Cardiac fibroblast (primary cell): Measurements from ENCODE around the gene ZNF571.

Experiments
- DNase-seq, 2 donors: peaks; one replicate each; pipeline versions ENCODE4 v3.0.0 to v3.0.0-alpha.2; 2010; ENCODE audit warnings: low read depth in 2 of 2
- H3K4me3 ChIP-seq, 2 donors: replicated peaks in 1 of 2; 1 replicate in 1 of 2; 2 replicates in 1 of 2; pipeline ENCODE4 v1.5.1; 2011; ENCODE audit warnings: low read depth in 2 of 2, low read length in 2 of 2, mild to moderate bottlenecking in 2 of 2, moderate library complexity in 1 of 2
- TF ChIP-seq, protein P1 (sequence below): IDR thresholded peaks from one replicate; pipeline ENCODE4 v1.5.1; 2011; ENCODE audit warnings: low read depth, mild to moderate bottlenecking, low read length, inconsistent platforms

ZNF571 gene

DNA sequence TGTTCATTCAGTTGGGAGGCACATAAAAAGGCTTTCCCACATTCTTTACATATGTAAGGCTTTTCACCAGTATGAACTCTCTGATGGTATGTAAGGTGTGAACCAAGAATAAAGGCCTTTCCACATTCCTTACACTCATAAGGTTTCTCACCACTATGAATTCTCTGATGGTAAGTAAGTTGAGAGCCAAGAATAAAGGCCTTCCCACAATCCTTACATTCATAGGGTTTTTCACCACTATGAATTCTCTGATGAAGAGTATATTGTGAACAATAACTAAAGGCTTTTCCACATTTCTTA is 29.3 kb downstream of the ZNF571 start:
- no peak for DNase-seq
- H3K4me3 ChIP-seq, result no peak overlapping the region
- TF ChIP-seq, protein P1, sequence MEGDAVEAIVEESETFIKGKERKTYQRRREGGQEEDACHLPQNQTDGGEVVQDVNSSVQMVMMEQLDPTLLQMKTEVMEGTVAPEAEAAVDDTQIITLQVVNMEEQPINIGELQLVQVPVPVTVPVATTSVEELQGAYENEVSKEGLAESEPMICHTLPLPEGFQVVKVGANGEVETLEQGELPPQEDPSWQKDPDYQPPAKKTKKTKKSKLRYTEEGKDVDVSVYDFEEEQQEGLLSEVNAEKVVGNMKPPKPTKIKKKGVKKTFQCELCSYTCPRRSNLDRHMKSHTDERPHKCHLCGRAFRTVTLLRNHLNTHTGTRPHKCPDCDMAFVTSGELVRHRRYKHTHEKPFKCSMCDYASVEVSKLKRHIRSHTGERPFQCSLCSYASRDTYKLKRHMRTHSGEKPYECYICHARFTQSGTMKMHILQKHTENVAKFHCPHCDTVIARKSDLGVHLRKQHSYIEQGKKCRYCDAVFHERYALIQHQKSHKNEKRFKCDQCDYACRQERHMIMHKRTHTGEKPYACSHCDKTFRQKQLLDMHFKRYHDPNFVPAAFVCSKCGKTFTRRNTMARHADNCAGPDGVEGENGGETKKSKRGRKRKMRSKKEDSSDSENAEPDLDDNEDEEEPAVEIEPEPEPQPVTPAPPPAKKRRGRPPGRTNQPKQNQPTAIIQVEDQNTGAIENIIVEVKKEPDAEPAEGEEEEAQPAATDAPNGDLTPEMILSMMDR, result no peak

DNA sequence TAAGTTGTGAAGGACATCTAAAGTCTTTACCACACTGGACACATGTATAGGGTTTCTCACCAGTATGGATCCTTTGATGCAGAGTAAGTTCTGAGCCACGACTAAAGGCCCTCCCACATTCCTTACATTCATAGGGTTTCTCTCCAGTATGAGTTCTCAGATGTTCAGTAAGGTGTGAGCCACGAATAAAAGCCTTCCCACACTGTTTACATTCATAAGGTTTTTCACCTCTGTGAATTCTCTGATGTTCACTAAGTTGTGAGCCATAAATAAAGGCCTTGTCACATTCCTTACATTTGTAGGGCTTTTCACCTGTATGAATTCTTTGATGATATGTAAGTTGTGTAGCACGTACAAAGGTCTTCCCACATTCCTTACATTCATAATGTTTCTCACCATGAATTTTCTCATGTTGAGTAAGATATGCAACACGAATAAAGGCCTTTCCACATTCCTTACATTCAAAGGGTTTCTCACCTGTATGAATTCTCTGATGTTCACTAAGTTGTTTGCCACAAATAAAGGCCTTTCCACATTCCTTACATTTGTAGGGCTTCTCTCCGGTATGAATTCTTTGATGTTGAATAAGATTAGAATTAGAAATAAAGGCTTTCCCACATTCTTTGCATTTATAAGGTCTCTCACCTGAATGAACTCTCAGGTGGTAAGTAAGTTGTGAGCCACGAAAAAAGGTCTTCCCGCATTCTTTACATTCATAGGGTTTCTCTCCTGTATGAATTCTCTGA is 29.8 kb downstream of the ZNF571 start:
- TF ChIP-seq, protein P1, result no peak
- H3K4me3 ChIP-seq, result no peak overlapping the region
- DNase-seq, result peak in 1 of 2 donors; percentile 11

DNA sequence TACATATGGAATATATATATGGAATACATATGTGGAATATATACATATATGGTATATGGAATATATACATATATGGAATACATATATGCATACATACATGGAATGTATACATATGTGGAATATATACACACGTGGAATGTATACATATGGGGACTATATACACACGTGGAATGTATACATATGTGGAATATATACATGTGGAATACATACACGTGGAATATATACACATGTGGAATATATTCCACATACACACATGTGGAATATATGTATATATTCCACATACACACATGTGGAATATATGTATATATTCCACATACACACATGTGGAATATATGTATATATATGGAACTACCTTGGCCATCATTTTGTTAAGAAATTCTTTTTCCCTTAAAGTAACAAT is 31.1 kb downstream of the ZNF571 start:
- no peak for DNase-seq
- no peak overlapping the region for H3K4me3 ChIP-seq
- TF ChIP-seq, protein P1, result no peak

DNA sequence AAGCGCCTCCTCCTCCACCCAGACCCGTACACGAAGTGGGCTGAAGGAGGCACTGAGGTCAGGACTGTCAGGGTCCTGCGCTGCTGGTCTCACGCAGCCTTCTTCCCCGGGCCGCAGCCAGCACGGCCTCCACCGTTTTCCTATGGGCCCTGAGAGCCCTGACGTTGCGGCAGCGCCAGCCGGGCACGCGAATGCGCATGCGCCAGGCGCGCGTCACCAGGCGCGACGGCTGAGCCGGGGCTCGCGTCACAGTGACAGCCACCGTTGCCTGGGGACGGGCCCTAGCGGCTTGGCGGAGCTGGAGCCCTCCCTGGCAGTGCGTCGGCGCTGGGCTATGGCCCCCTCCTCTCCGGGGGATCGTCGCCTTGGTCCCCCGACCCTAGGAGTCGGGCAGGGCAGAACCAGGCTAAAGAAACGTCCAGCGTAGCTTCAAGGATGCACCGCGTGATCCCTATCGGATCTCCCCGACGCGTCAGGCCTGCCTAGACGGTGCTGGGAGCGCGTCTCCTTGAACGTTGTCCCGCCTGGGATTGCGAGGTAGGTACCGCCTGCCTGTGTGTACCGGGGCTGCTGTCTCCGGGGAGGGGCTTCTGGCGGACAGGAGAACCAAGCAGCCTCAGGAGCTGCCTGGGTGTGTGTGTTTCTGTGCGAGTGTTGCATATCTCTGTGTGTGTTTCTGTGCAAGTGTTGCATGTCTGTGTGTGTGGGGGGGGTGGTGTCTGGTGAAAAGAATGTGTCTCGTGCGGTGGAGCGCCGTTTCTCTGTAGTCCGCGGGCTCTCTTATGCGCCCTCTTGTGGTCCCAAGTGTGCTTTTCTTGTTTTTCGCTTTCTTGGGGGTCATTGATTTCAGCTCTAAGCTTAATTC is 43.2 kb downstream of the ZNF571 start:
- peak; percentile 73 to 76 for DNase-seq
- TF ChIP-seq, protein P1, result peak; percentile 65
- H3K4me3 ChIP-seq, result peak overlapping the region; percentile 83 to 91

DNA sequence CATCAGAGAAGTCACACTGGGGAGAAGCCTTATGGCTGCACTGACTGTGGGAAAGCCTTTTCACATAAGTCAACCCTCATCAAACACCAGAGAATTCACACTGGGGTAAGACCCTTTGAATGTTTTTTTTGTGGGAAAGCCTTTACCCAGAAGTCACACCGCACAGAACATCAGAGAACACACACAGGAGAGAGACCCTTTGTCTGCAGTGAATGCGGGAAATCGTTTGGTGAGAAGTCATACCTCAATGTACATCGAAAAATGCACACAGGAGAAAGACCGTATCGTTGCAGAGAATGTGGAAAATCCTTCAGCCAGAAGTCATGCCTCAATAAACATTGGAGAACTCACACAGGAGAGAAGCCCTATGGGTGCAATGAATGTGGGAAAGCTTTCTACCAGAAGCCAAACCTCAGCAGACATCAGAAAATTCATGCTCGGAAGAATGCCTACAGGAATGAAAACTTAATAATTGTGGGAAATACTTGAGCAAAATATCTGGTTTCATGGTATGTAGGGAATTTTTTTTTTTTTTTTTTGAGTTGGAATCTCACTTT is 57.1 kb downstream of the ZNF571 start:
- peak in 1 of 2 donors; percentile 12 for DNase-seq
- H3K4me3 ChIP-seq, result no peak overlapping the region
- TF ChIP-seq, protein P1, result no peak

DNA sequence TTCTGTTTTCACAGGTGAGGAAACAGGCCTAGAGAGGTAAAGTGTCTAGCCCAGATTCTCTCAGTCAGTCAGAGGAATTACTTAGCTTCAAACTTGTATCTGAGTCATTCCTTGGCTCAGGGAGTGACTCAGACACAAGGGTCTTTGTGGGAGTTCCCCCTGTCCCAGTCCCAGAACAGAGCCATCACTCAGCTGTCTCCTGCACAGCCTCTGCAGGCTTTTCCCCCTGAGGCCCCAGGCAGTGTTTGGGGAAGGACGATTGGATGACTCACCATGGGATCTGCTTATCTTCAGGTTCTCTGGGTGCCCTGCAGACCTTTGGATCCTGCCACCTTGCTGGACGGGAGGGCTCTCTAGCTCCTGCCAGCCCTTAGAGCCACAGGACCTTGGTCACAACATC is 74.7 kb downstream of the ZNF571 start:
- TF ChIP-seq, protein P1, result no peak
- H3K4me3 ChIP-seq, result no peak overlapping the region
- peak in 1 of 2 donors; percentile 35 for DNase-seq
